Trophoblast cell (in vitro differentiated cells and primary cell): ENCODE data around the gene ACLY.

ENCODE experiments used
- DNase-seq, 2 donors: peaks; one replicate each; pipeline ENCODE4 v3.0.0-alpha.2; 2016
- H2AFZ ChIP-seq: 2 replicates; pipeline ENCODE4 v1.6.1; 2013; ENCODE audit warnings: low read length, moderate library complexity, mild to moderate bottlenecking; ENCODE audit not compliant: insufficient read depth, poor library complexity
- H2AK5ac ChIP-seq: 2 replicates; pipeline ENCODE4 v1.6.1; 2013; ENCODE audit warnings: mild to moderate bottlenecking, low read length
- H2BK120ac ChIP-seq: 2 replicates; pipeline ENCODE4 v1.6.1; 2013; ENCODE audit warnings: low read length, mild to moderate bottlenecking, moderate library complexity; ENCODE audit not compliant: insufficient read depth, poor library complexity
- H2BK12ac ChIP-seq: 2 replicates; pipeline ENCODE4 v1.6.1; 2013; ENCODE audit warnings: mild to moderate bottlenecking, low read length, moderate library complexity
- H2BK5ac ChIP-seq: 2 replicates; pipeline ENCODE4 v1.6.1; 2013; ENCODE audit warnings: low read length, low read depth, moderate library complexity, mild to moderate bottlenecking; ENCODE audit not compliant: poor library complexity
- H3K14ac ChIP-seq: 2 replicates; pipeline ENCODE4 v1.6.1; 2013; ENCODE audit warnings: mild to moderate bottlenecking, low read length
- H3K18ac ChIP-seq: 2 replicates; pipeline ENCODE4 v1.6.1; 2013; ENCODE audit warnings: mild to moderate bottlenecking, low read length
- H3K23ac ChIP-seq: 2 replicates; pipeline ENCODE4 v1.6.1; 2013; ENCODE audit warnings: low read length
- H3K27ac ChIP-seq: 2 replicates; pipeline ENCODE4 v1.5.1; 2013; ENCODE audit warnings: low read depth, mild to moderate bottlenecking, inconsistent platforms, low read length, moderate library complexity
- H3K27me3 ChIP-seq: 2 replicates; pipeline ENCODE4 v1.6.1; 2013; ENCODE audit warnings: inconsistent platforms, mild to moderate bottlenecking, low read length, moderate library complexity; ENCODE audit not compliant: insufficient read depth
- H3K36me3 ChIP-seq, 2 experiments: 1 replicate in 1 of 2; 2 replicates in 1 of 2; pipeline ENCODE4 v1.6.1; 2013; ENCODE audit warnings: low read length in 2 of 2, mild to moderate bottlenecking in 2 of 2, moderate library complexity in 1 of 2; ENCODE audit not compliant: insufficient read depth in 2 of 2, control insufficient read depth in 1 of 2
- H3K4ac ChIP-seq: 2 replicates; pipeline ENCODE4 v1.6.1; 2013; ENCODE audit warnings: low read depth, mild to moderate bottlenecking, low read length, moderate library complexity
- H3K4me1 ChIP-seq, 2 experiments: 1 replicate in 1 of 2; 2 replicates in 1 of 2; pipeline ENCODE4 v1.6.1; 2013; ENCODE audit warnings: low read length in 2 of 2, mild to moderate bottlenecking in 2 of 2, moderate library complexity in 1 of 2; ENCODE audit not compliant: insufficient read depth in 2 of 2, control insufficient read depth in 1 of 2
- H3K4me2 ChIP-seq: 2 replicates; pipeline ENCODE4 v1.6.1; 2013; ENCODE audit warnings: inconsistent platforms, mild to moderate bottlenecking, low read length, moderate library complexity
- H3K4me3 ChIP-seq: 2 replicates; pipeline ENCODE4 v1.5.1; 2013; ENCODE audit warnings: mild to moderate bottlenecking, low read depth, low read length, inconsistent platforms
- H3K79me1 ChIP-seq: one replicate; pipeline ENCODE4 v1.6.1; 2013; ENCODE audit warnings: low read length
- H3K79me2 ChIP-seq: 2 replicates; pipeline ENCODE4 v1.6.1; 2013; ENCODE audit warnings: low read length, mild to moderate bottlenecking; ENCODE audit not compliant: control insufficient read depth, insufficient read depth, poor library complexity
- H3K9ac ChIP-seq: 2 replicates; pipeline ENCODE4 v1.6.1; 2013; ENCODE audit warnings: mild to moderate bottlenecking, low read length
- H3K9me3 ChIP-seq: 2 replicates; pipeline ENCODE4 v1.6.1; 2013; ENCODE audit warnings: low read depth, mild to moderate bottlenecking, control low read depth, inconsistent platforms, low read length; ENCODE audit not compliant: insufficient read depth
- H4K12ac ChIP-seq: 2 replicates; pipeline ENCODE4 v1.6.1; 2013; ENCODE audit warnings: low read depth, mild to moderate bottlenecking, low read length, moderate library complexity
- H4K8ac ChIP-seq: 2 replicates; pipeline ENCODE4 v1.6.1; 2013; ENCODE audit warnings: low read depth, mild to moderate bottlenecking, low read length, moderate library complexity
- H4K91ac ChIP-seq: one replicate; pipeline ENCODE4 v1.6.1; 2013; ENCODE audit warnings: low read depth, mild to moderate bottlenecking, low read length, moderate library complexity
- WGBS: extraction: QIAGEN DNeasy Blood & Tissue Kit; methylation state at CpG from one replicate; pipeline ENCODE4 v1.1.7; 2013; ENCODE audit warnings: missing lambda C conversion rate; ENCODE audit not compliant: insufficient read length, insufficient coverage; ENCODE audit errors: extremely low coverage; 5-methylcytosine and 5-hydroxymethylcytosine counted together

Gene ACLY

DNA sequence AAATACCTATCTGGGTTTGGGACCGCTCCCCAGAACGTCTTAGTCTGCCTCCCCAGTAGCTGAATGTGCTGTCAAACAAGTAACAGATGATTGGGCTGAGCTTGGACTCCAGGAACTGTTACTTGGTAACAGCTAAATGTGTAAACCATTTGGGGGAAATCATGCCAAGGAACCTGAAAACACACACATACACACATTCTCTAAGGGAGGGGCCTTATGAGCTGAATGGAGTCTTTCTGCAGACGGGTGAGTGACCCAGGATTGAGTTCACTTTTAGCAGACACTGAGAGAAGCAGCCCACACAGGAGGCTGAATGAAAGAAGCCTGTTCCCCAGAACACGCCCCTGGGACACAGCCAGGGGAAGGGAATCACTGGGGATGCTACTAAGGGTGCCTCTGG lies 1.6 kb downstream of the ACLY start:
- Histone ChIP-seq H3K9ac (no peak overlapping the region), H4K8ac (no peak overlapping the region), H3K27ac (no peak overlapping the region), H3K9me3 (no peaks in the 10 kb centered on the region), H3K14ac (no peak overlapping the region), H2BK12ac (no peak overlapping the region), H2AFZ (no peak overlapping the region), H3K27me3 (no peaks in the 10 kb centered on the region), H3K4me2 (peak overlapping the region; percentile 85), H2BK120ac (no peak overlapping the region), H4K12ac (no peak overlapping the region), H3K79me2 (peaks cover 32% of the 10 kb centered on the region), H3K4ac (peak overlapping the region; percentile 95), H3K4me1 (peaks cover 22 to 36% of the 10 kb centered on the region in 2 experiments), H3K79me1 (peaks cover 14% of the 10 kb centered on the region), H3K18ac (no peak overlapping the region), H3K23ac (no peak overlapping the region), H3K36me3 (peaks cover 12 to 23% of the 10 kb centered on the region in 2 experiments), H3K4me3 (no peak overlapping the region), H2BK5ac (no peak overlapping the region), H4K91ac (no peak overlapping the region), H2AK5ac (no peak overlapping the region)
- DNase-seq, result no peak
- WGBS, result no CpG with 5 or more reads among the region's 4 CpGs

DNA sequence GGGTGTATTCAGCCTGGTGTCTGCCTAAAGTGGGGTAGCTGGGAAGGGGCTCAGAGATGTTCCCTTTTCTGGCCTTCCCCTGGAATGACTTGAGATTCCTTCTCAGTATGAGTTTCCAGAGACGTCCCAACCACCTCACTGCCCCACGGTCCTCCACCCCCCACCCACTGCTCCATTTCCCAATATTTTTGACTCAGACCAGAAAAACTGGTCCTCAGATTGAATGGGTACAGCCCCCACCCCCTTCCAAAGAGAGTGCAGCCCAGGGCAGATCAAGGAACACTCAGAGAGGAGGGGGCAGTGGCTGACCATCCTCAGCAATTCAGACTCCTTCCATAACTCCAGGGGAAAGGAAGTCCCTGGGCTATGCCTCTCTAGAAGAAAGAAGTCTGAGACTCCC lies 3.2 kb downstream of the ACLY start:
- Histone ChIP-seq H3K18ac (peak overlapping the region; percentile 73), H2AK5ac (no peak overlapping the region), H2BK120ac (no peak overlapping the region), H3K4me1 (peaks cover 22 to 36% of the 10 kb centered on the region in 2 experiments), H3K27ac (no peak overlapping the region), H3K9ac (no peak overlapping the region), H4K8ac (no peak overlapping the region), H3K4me3 (no peak overlapping the region), H3K79me1 (peaks cover 14% of the 10 kb centered on the region), H3K4ac (peak overlapping the region; percentile 90), H2BK5ac (no peak overlapping the region), H4K12ac (no peak overlapping the region), H3K79me2 (peaks cover 32% of the 10 kb centered on the region), H3K23ac (no peak overlapping the region), H3K14ac (no peak overlapping the region), H3K9me3 (no peaks in the 10 kb centered on the region), H3K27me3 (no peaks in the 10 kb centered on the region), H3K4me2 (peak overlapping the region; percentile 38), H2AFZ (no peak overlapping the region), H3K36me3 (peaks cover 28 to 36% of the 10 kb centered on the region in 2 experiments), H4K91ac (no peak overlapping the region), H2BK12ac (no peak overlapping the region)
- no CpG with 5 or more reads among the region's 2 CpGs for WGBS
- DNase-seq, result peak; percentile 20 to 54

DNA sequence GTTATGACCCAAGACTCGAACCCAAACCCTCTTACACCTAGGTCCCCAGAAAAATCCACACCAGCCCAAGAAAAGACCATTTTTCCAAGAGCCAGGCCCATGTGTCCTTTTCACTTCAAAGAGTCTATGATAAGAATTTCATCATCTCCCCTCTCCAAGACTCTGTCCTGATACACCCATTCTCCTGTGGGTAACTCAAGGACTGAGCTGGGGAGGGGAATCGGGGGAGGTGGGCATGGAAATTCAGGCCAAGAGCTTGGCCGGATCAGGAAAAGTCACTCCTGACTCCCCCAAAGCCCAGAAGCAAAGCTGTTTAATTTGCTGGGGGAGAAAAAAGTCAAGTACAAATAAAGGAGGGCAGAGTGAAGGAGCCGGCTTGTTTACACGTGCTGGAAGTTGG lies 3.7 kb downstream of the ACLY start:
- no peaks in the 10 kb centered on the region for H3K27me3 ChIP-seq
- peaks cover 33 to 42% of the 10 kb centered on the region in 2 experiments for H3K36me3 ChIP-seq
- H4K12ac ChIP-seq, result no peak overlapping the region
- H3K4me2 ChIP-seq, result peak overlapping the region; percentile 38
- no peak overlapping the region for H3K4me3 ChIP-seq
- H3K4me1 ChIP-seq, result peaks cover 20 to 35% of the 10 kb centered on the region in 2 experiments
- H3K79me2 ChIP-seq, result peaks cover 32% of the 10 kb centered on the region
- no peak overlapping the region for H4K91ac ChIP-seq
- H2AFZ ChIP-seq, result no peak overlapping the region
- no peak overlapping the region for H3K27ac ChIP-seq
- peaks cover 14% of the 10 kb centered on the region for H3K79me1 ChIP-seq
- no peak overlapping the region for H3K14ac ChIP-seq
- H3K9ac ChIP-seq, result no peak overlapping the region
- H3K9me3 ChIP-seq, result no peaks in the 10 kb centered on the region
- no peak overlapping the region for H2AK5ac ChIP-seq
- H3K18ac ChIP-seq, result no peak overlapping the region
- no peak overlapping the region for H2BK120ac ChIP-seq
- no CpG with 5 or more reads among the region's 5 CpGs for WGBS
- no peak overlapping the region for H4K8ac ChIP-seq
- H2BK12ac ChIP-seq, result no peak overlapping the region
- H3K4ac ChIP-seq, result no peak overlapping the region
- DNase-seq, result no peak
- no peak overlapping the region for H2BK5ac ChIP-seq
- no peak overlapping the region for H3K23ac ChIP-seq

DNA sequence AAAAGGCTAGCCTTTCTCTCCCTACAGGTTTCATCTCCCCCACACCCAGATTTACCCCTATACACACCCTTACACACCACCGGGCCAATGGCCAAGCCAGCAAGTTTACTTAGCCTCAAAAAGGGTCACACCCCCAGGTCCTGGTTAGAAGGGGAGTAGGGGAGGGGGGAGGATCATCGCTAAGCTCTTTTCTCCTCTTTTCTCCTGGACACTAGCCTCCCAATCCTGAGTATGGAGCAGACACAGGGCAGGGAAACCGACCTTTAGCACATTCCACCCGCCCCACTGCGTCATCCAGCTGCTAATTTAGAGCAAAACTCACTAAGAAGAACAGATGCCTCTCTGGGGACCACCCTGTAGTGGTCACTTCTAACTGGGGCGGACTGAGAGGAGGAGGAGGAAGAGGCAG lies 4.4 kb downstream of the ACLY start:
- no peak overlapping the region for H2BK12ac ChIP-seq
- peak overlapping the region; percentile 5 for H3K4ac ChIP-seq
- no CpG with 5 or more reads among the region's 6 CpGs for WGBS
- H2AK5ac ChIP-seq, result no peak overlapping the region
- no peak overlapping the region for H2BK5ac ChIP-seq
- no peak overlapping the region for H4K12ac ChIP-seq
- no peak overlapping the region for H2BK120ac ChIP-seq
- no peak overlapping the region for H3K18ac ChIP-seq
- H3K9me3 ChIP-seq, result no peaks in the 10 kb centered on the region
- H3K79me1 ChIP-seq, result peaks cover 11% of the 10 kb centered on the region
- no peak overlapping the region for H3K4me3 ChIP-seq
- peaks cover 16 to 30% of the 10 kb centered on the region in 2 experiments for H3K4me1 ChIP-seq
- H3K4me2 ChIP-seq, result no peak overlapping the region
- DNase-seq, result peak in 1 of 2 donors; percentile 18
- H4K8ac ChIP-seq, result no peak overlapping the region
- no peaks in the 10 kb centered on the region for H3K27me3 ChIP-seq
- no peak overlapping the region for H3K27ac ChIP-seq
- no peak overlapping the region for H4K91ac ChIP-seq
- H3K23ac ChIP-seq, result no peak overlapping the region
- no peak overlapping the region for H3K14ac ChIP-seq
- peaks cover 40 to 48% of the 10 kb centered on the region in 2 experiments for H3K36me3 ChIP-seq
- no peak overlapping the region for H2AFZ ChIP-seq
- no peak overlapping the region for H3K9ac ChIP-seq
- H3K79me2 ChIP-seq, result peaks cover 32% of the 10 kb centered on the region
